ENCODE results near the gene TRH.
"Not testable (repeated sequence)": the region's sequence is repeated elsewhere in the genome, so short reads cannot be mapped to it uniquely, and the experiment has no call there.

The TRH gene

DNA sequence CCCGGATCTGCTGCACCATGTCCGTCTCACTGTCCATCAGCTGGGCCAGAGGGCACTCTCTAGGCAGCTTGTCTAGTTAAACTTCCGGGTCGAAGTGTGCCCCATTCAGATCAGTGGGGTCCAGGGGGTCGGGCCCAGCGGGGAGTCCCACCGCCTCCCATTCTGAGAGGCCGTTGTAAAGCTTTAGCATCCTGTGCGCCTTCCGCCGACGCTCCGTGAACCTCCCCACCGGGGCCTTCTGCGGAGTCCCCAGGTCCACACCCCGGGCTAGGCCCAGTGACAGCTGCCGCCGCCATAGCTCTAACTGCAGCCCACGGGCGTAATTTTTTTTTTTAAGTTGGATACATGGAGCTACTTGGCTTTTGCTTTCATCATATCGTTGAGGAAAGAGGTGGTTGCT, 38.7 kb downstream of the TRH start:
- not testable (repeated sequence) for DNase-seq

DNA sequence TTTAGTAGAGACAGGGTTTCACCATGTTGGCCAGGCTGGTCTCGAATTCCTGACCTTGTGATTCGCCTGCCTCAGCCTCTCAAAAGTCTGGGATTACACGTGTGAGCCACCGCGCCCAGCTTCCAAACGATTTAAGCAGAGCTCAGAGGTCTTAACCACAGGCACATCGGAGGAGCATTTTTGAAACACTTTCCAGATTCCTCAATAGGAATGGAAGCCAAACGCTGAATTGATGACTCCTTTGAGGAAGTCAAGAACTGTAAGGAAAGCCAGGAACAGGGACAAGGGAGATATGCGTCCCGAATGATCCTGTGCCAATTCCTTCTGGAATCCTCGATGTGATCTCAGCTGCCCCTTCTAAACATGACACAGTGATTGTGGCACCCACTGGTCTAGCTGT, 40.0 kb downstream of the TRH start:
- DNase-seq: no peak

DNA sequence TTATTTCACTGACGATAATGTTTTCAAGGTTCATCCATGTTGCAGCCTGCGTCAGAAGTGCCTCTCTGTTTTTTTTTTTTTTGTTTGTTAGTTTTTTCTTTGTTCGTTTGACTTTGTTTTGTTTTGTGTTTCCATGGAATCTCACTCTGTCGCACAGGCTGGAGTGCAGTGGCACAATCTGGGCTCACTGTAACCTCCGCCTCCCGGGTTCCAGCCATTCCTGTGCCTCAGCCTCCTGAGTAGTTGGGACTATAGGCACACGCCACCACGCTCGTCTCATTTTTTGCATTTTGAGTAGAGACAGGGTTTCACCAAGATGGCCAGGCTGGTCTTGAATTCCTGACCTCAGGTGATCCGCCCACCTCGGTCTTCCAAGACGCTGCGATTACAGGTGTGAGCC, 43.1 kb downstream of the TRH start:
- not testable (repeated sequence) for DNase-seq

DNA sequence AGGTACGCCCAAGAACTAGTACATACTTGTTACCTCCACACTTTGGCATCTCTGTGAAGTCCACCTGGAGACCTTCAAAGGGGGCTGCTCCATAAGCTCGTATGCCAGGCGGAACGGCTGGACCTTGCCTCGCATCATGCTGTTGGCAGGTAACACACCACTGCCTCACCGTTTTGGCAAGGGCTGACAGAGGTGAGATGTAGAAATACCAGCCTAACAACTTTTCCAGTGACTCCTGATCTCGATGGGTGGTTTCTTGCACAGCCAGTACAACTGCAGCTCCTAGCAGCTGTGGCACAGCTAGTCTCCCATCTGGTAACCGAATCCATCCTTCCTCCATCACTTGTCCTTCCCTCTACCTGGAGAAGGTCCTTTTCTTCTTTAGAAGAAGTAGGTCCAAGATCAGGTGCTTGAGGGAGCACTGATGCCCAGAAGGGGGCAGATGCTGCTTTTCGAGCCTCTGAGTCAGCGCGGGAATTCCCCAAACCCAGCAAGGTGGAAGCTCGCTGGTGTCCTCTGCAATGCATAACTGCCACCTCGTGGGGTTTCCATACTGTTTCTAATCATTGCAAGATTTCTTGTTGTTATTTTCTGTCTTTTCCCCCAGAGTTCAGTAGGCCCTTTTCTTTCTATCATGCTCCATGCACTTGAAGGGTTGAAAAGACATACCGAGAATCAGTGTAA, 51.8 kb downstream of the TRH start:
- DNase-seq: not testable (repeated sequence)

DNA sequence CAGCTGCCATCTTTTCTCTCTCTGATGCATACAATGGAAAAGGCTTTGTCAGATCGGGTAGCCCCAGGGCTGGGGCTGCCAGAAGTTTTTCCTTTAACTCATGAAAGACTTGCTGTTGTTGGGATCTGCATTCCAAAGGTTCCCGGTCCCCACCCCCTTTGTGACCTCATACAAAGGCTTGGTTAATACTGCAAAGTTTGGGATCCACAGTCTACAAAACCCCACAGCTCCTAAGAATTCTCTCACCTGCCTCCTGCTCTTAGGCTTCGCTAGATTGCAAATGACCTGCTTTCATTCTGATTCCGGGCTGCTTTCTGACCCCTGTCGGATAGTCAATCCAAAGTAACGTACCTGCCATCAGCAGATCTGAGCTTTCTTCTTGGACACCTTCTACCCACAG, 52.9 kb downstream of the TRH start:
- DNase-seq: not testable (repeated sequence)
